Esophagus muscularis mucosa (tissue), 4 donors: Measurements from ENCODE around the gene ACTL8.

Source experiments
- EP300 ChIP-seq: sonication (generic); formaldehyde crosslinking; IDR thresholded peaks from one replicate; pipeline ENCODE4 v1.6.1; 2017; ENCODE audit warnings: antibody characterized with exemption
- POLR2A ChIP-seq: fragments of 450-650 bp; IDR thresholded peaks from one replicate; pipeline ENCODE4 v1.6.1; 2017; ENCODE audit warnings: antibody characterized with exemption, moderate library complexity, mild to moderate bottlenecking, low read depth
- POLR2AphosphoS5 ChIP-seq, 2 donors: sonication (generic); formaldehyde crosslinking; IDR thresholded peaks; one replicate each; pipeline ENCODE4 v1.6.1; 2017; ENCODE audit warnings: antibody characterized with exemption in 2 of 2
- TF ChIP-seq, protein P1 (sequence below), 3 experiments: fragments of 200-600 bp in 2 of 3; fragments of 450-650 bp in 1 of 3; sonication (generic) in 2 of 3; IDR thresholded peaks; one replicate each; pipeline ENCODE4 v1.5.1; 2017 to 2019; ENCODE audit warnings: antibody characterized with exemption in 3 of 3, mild to moderate bottlenecking in 2 of 3, moderate library complexity in 1 of 3

DNA sequence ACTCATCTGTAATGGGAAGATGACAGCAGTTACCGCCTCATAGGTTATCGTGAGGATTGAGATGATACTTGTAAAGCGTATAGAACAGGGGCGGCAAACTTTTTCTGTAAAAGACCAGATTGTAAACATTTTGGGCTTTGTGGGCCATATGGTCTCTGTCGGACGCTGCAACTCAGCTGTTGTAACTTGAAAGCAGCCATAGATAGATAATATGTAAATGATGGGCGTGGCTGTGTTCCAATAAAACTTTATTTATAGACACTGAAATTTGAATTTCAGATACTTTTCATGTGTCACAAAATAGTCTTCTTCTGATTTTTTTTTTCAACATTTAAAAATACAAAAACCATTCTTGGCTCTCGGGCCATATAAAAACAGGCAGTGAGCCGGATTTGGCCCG, 15.8 kb downstream of the ACTL8 start:
- TF ChIP-seq, protein P1, sequence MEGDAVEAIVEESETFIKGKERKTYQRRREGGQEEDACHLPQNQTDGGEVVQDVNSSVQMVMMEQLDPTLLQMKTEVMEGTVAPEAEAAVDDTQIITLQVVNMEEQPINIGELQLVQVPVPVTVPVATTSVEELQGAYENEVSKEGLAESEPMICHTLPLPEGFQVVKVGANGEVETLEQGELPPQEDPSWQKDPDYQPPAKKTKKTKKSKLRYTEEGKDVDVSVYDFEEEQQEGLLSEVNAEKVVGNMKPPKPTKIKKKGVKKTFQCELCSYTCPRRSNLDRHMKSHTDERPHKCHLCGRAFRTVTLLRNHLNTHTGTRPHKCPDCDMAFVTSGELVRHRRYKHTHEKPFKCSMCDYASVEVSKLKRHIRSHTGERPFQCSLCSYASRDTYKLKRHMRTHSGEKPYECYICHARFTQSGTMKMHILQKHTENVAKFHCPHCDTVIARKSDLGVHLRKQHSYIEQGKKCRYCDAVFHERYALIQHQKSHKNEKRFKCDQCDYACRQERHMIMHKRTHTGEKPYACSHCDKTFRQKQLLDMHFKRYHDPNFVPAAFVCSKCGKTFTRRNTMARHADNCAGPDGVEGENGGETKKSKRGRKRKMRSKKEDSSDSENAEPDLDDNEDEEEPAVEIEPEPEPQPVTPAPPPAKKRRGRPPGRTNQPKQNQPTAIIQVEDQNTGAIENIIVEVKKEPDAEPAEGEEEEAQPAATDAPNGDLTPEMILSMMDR (IDR thresholded peaks at IDR 0.05): no peak
- TF ChIP-seq EP300: no peak
- no peak for TF ChIP-seq POLR2A
- TF ChIP-seq POLR2AphosphoS5 (IDR thresholded peaks at IDR 0.05): no peak
